Measurements from ENCODE around the gene NCF1.
"Not testable (repeated sequence)": the region's sequence is repeated elsewhere in the genome, so short reads cannot be mapped to it uniquely, and the experiment has no call there.

GRCh38 chr7:74756673-74757072 is 17.1 kb upstream of the NCF1 start:
- not testable (repeated sequence) for TF ChIP-seq EZH2 (IDR thresholded peaks at IDR 0.05; ENCODE audit: low read length); CTCF (optimal IDR thresholded peaks at IDR 0.05 in 1 of 3, IDR thresholded peaks at IDR 0.05 in 1 of 3, conservative IDR thresholded peaks at IDR 0.05 in 1 of 3; ENCODE audit: extremely low read depth in 1 of 3, insufficient read depth in 2 of 3, low read length in 3 of 3)

Data from keratinocyte (primary cell).